ENCODE data around the gene GSTA2. TPM values are rescaled to one million over a fixed set of nuclear protein-coding genes. Genes with fewer than 3 reads are reported as not detected.
"Not testable (repeated sequence)": the region's sequence is repeated elsewhere in the genome, so short reads cannot be mapped to it uniquely, and the experiment has no call there.

Gene GSTA2
- total and polyA plus RNA-seq, 10 of the 15 experiments (the other 5 are each of a cell fraction or from before 2014, with no cell fraction given): not detected

DNA sequence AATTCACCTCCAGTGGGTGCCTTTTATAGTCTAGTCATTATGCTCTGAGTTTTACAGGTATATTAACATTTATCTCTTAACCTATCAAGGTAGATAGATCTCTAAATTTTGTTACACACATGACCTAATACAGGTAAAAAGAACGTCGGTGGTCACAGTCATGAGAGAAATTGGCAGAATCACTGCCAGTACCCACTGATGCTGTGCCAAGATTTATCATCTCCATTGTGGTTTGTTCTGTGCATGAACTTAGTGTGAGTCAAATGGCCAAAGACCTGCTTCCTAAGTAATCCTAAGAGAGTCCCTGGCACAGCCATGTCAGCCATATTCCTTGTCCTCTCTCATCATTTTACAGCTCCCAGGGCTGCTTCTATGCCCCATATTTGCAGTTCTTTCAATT lies 31.1 kb upstream of the GSTA2 start:
- intact Hi-C loops (cut with micrococcal nuclease; ENCODE audit: unreplicated experiment); H3K4me1 ChIP-seq (ENCODE audit: control insufficient read depth, insufficient read depth, low read length); RAD21 ChIA-PET (ENCODE audit: unreplicated experiment); H3K9me3 ChIP-seq (replicated peaks; ENCODE audit: control insufficient read depth, insufficient read depth, low read length); POLR2A ChIA-PET; H3K27me3 ChIP-seq (replicated peaks in 1 of 2; ENCODE audit: control insufficient read depth in 2 of 2, insufficient read depth in 2 of 2, low read length in 1 of 2); H2AFZ ChIP-seq (ENCODE audit: control insufficient read depth, low read depth, low read length); SMC1A ChIA-PET (ENCODE audit: uncharacterized antibody, unreplicated experiment); H4K20me1 ChIP-seq (ENCODE audit: control insufficient read depth, insufficient read depth); BruUV-seq (replicated peaks); ATAC-seq; H3K27ac ChIP-seq (ENCODE audit: control insufficient read depth, insufficient read depth); in situ Hi-C loops (cut with MboI); H3K4me2 ChIP-seq (ENCODE audit: control insufficient read depth, insufficient read depth); H3K36me3 ChIP-seq (ENCODE audit: control insufficient read depth in 2 of 2, insufficient read depth in 2 of 2, low read length in 1 of 2); H3K4me3 ChIP-seq; CTCF ChIA-PET; H3K9ac ChIP-seq (ENCODE audit: control insufficient read depth, insufficient read depth, low read length); DNase-seq (ENCODE audit: low read depth, low spot score); H3K79me2 ChIP-seq (ENCODE audit: control insufficient read depth, insufficient read depth, low read length); FAIRE-seq: not testable (repeated sequence)
- WGBS (ENCODE audit: insufficient coverage, insufficient replicate concordance, low lambda C conversion rate, missing lambda C conversion rate): 0% methylated on average over 2 of the region's 2 CpGs

DNA sequence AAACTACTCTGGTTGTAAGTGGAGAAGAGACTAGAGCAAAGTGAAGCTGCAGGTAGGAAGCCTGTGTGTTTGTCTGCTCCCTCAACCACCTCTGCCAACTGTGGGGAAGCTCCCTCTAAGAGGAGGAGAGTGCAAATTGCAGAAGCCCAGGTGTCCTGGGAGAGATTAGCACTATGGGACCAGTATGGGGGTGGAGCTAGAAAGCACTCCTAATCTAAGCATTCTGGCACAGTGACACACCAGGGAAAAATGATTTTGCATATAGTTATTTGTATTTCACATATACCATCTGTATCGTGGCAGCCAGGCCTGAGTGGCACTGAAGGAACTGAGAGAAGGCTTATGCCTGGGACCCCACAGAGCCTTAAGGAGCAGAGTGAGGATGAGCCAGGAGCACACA lies 27.6 kb upstream of the GSTA2 start:
- RAD21 ChIA-PET (ENCODE audit: unreplicated experiment): no interaction called here
- Histone ChIP-seq H3K27me3 (replicated peaks in 1 of 2; ENCODE audit: control insufficient read depth in 2 of 2, insufficient read depth in 2 of 2, low read length in 1 of 2) (no peaks in the 10 kb centered on the region), H3K4me3 (no peak overlapping the region), H3K27ac (ENCODE audit: control insufficient read depth, insufficient read depth) (no peak overlapping the region), H3K79me2 (ENCODE audit: control insufficient read depth, insufficient read depth, low read length) (no peaks in the 10 kb centered on the region), H3K9ac (ENCODE audit: control insufficient read depth, insufficient read depth, low read length) (no peak overlapping the region), H3K9me3 (replicated peaks; ENCODE audit: control insufficient read depth, insufficient read depth, low read length) (no peaks in the 10 kb centered on the region), H3K4me1 (ENCODE audit: control insufficient read depth, insufficient read depth, low read length) (no peaks in the 10 kb centered on the region), H3K36me3 (ENCODE audit: control insufficient read depth in 2 of 2, insufficient read depth in 2 of 2, low read length in 1 of 2) (no peaks in the 10 kb centered on the region), H2AFZ (ENCODE audit: control insufficient read depth, low read depth, low read length) (no peak overlapping the region), H4K20me1 (ENCODE audit: control insufficient read depth, insufficient read depth) (no peaks in the 10 kb centered on the region), H3K4me2 (ENCODE audit: control insufficient read depth, insufficient read depth) (no peak overlapping the region)
- SMC1A ChIA-PET (ENCODE audit: uncharacterized antibody, unreplicated experiment): no interaction called here
- POLR2A ChIA-PET: no interaction called here
- BruUV-seq (replicated peaks): no TSS peak
- ATAC-seq: no peak
- intact Hi-C loops (cut with micrococcal nuclease; ENCODE audit: unreplicated experiment): no loop called here
- DNase-seq (ENCODE audit: low read depth, low spot score): no peak
- in situ Hi-C loops (cut with MboI): no loop called here
- 0% methylated on average over 1 of the region's 1 CpG for WGBS (ENCODE audit: insufficient coverage, insufficient replicate concordance, low lambda C conversion rate, missing lambda C conversion rate)
- CTCF ChIA-PET: no interaction called here
- no peak for FAIRE-seq
- no peak for TF ChIP-seq SP1 (IDR thresholded peaks at IDR 0.05; ENCODE audit: low read depth, low read length)
- TF ChIP-seq MYC (IDR thresholded peaks at IDR 0.05; ENCODE audit: insufficient read depth, insufficient read length, insufficient replicate concordance, low read length, severe bottlenecking): no peak
- no peak for TF ChIP-seq POLR2AphosphoS5 (IDR thresholded peaks at IDR 0.05; ENCODE audit: low read length)
- TF ChIP-seq TCF12 (IDR thresholded peaks at IDR 0.05; ENCODE audit: low read depth, low read length): no peak
- no peak for TF ChIP-seq ZNF24 (IDR thresholded peaks at IDR 0.05)
- no peak for TF ChIP-seq GABPA (IDR thresholded peaks at IDR 0.05; ENCODE audit: low read depth)
- no peak for TF ChIP-seq ASH2L (IDR thresholded peaks at IDR 0.05; ENCODE audit: borderline replicate concordance, low read depth)
- no peak for TF ChIP-seq BMI1 (IDR thresholded peaks at IDR 0.05; ENCODE audit: borderline replicate concordance)
- TF ChIP-seq, protein P1, sequence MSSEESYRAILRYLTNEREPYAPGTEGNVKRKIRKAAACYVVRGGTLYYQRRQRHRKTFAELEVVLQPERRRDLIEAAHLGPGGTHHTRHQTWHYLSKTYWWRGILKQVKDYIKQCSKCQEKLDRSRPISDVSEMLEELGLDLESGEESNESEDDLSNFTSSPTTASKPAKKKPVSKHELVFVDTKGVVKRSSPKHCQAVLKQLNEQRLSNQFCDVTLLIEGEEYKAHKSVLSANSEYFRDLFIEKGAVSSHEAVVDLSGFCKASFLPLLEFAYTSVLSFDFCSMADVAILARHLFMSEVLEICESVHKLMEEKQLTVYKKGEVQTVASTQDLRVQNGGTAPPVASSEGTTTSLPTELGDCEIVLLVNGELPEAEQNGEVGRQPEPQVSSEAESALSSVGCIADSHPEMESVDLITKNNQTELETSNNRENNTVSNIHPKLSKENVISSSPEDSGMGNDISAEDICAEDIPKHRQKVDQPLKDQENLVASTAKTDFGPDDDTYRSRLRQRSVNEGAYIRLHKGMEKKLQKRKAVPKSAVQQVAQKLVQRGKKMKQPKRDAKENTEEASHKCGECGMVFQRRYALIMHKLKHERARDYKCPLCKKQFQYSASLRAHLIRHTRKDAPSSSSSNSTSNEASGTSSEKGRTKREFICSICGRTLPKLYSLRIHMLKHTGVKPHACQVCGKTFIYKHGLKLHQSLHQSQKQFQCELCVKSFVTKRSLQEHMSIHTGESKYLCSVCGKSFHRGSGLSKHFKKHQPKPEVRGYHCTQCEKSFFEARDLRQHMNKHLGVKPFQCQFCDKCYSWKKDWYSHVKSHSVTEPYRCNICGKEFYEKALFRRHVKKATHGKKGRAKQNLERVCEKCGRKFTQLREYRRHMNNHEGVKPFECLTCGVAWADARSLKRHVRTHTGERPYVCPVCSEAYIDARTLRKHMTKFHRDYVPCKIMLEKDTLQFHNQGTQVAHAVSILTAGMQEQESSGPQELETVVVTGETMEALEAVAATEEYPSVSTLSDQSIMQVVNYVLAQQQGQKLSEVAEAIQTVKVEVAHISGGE (CRISPR knock-in tag; IDR thresholded peaks at IDR 0.05): no peak
- TF ChIP-seq ETV6 (conservative IDR thresholded peaks at IDR 0.05 in 1 of 2, IDR thresholded peaks at IDR 0.05 in 1 of 2; ENCODE audit: borderline replicate concordance in 1 of 2, low read depth in 1 of 2): no peak
- TF ChIP-seq, protein P2, sequence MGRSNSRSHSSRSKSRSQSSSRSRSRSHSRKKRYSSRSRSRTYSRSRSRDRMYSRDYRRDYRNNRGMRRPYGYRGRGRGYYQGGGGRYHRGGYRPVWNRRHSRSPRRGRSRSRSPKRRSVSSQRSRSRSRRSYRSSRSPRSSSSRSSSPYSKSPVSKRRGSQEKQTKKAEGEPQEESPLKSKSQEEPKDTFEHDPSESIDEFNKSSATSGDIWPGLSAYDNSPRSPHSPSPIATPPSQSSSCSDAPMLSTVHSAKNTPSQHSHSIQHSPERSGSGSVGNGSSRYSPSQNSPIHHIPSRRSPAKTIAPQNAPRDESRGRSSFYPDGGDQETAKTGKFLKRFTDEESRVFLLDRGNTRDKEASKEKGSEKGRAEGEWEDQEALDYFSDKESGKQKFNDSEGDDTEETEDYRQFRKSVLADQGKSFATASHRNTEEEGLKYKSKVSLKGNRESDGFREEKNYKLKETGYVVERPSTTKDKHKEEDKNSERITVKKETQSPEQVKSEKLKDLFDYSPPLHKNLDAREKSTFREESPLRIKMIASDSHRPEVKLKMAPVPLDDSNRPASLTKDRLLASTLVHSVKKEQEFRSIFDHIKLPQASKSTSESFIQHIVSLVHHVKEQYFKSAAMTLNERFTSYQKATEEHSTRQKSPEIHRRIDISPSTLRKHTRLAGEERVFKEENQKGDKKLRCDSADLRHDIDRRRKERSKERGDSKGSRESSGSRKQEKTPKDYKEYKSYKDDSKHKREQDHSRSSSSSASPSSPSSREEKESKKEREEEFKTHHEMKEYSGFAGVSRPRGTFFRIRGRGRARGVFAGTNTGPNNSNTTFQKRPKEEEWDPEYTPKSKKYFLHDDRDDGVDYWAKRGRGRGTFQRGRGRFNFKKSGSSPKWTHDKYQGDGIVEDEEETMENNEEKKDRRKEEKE (IDR thresholded peaks at IDR 0.05): no peak
